ENCODE measurements around the gene POLR1G. TPM values are rescaled to one million over a fixed set of nuclear protein-coding genes. Genes with fewer than 3 reads are reported as not detected.

Gene POLR1G
- total RNA-seq = 10 to 100 TPM; 11.2 to 23.6 TPM

GRCh38 chr19:45406226-45407090 is at the start of gene POLR1G:
POLR1G (plus strand) TSS chr19:45406644; CDS start chr19:45406697, 53 bp downstream.
- Mint-ChIP-seq H3K4me3 (peak within 1 kb of the TSS; percentile 91), H3K36me3 (ENCODE audit: low read depth) (peaks cover 64% of the 10 kb centered on the region), H3K27ac (peak within 1 kb of the TSS; percentile 97), H3K27me3 (peaks cover 18% of the 10 kb centered on the region), H3K4me1 (peaks cover 24% of the 10 kb centered on the region), H3K9me3 (no peaks in the 10 kb centered on the region)
- peak; percentile 81 for ATAC-seq (replicated peaks)

GRCh38 chr19:45356760-45357444 is 49.5 kb upstream of the POLR1G start:
- no peak for ATAC-seq (replicated peaks)
- no peaks in the 10 kb centered on the region for H3K4me1 Mint-ChIP-seq
- no peaks in the 10 kb centered on the region for H3K9me3 Mint-ChIP-seq
- H3K36me3 Mint-ChIP-seq (ENCODE audit: low read depth) = peaks cover 26% of the 10 kb centered on the region
- H3K27ac Mint-ChIP-seq = no peak overlapping the region
- H3K4me3 Mint-ChIP-seq = no peak overlapping the region
- no peaks in the 10 kb centered on the region for H3K27me3 Mint-ChIP-seq

- Mint-ChIP-seq H3K27ac (no peak overlapping the region), H3K4me1 (no peaks in the 10 kb centered on the region), H3K27me3 (no peaks in the 10 kb centered on the region), H3K36me3 (ENCODE audit: low read depth) (peaks cover 31% of the 10 kb centered on the region), H3K4me3 (no peak overlapping the region), H3K9me3 (no peaks in the 10 kb centered on the region)
- no peak for ATAC-seq (replicated peaks)
Measured at GRCh38 chr19:45357445-45357783, 49.0 kb upstream of the POLR1G start.

GRCh38 chr19:45358213-45358792 is 48.1 kb upstream of the POLR1G start:
- no peaks in the 10 kb centered on the region for H3K9me3 Mint-ChIP-seq
- no peak for ATAC-seq (replicated peaks)

GRCh38 chr19:45361608-45362007 is 44.8 kb upstream of the POLR1G start:
- Mint-ChIP-seq H3K27ac (no peak overlapping the region), H3K4me1 (no peaks in the 10 kb centered on the region), H3K27me3 (no peaks in the 10 kb centered on the region), H3K9me3 (no peaks in the 10 kb centered on the region), H3K36me3 (ENCODE audit: low read depth) (peaks cover 31% of the 10 kb centered on the region), H3K4me3 (no peak overlapping the region)
- no peak for ATAC-seq (replicated peaks)

More at GRCh38 chr19:45358213-45358792, 48.1 kb upstream of the POLR1G start:
- H3K27ac Mint-ChIP-seq = peak overlapping the region; percentile 45
- no peaks in the 10 kb centered on the region for H3K4me1 Mint-ChIP-seq
- H3K27me3 Mint-ChIP-seq = no peaks in the 10 kb centered on the region
- H3K36me3 Mint-ChIP-seq (ENCODE audit: low read depth) = peaks cover 31% of the 10 kb centered on the region
- no peak overlapping the region for H3K4me3 Mint-ChIP-seq

GRCh38 chr19:45362291-45362690 is 44.2 kb upstream of the POLR1G start:
- H3K9me3 Mint-ChIP-seq = no peaks in the 10 kb centered on the region
- H3K4me3 Mint-ChIP-seq = no peak overlapping the region
- H3K27ac Mint-ChIP-seq = no peak overlapping the region
- no peaks in the 10 kb centered on the region for H3K27me3 Mint-ChIP-seq
- no peak for ATAC-seq (replicated peaks)
- no peaks in the 10 kb centered on the region for H3K4me1 Mint-ChIP-seq
- peaks cover 31% of the 10 kb centered on the region for H3K36me3 Mint-ChIP-seq (ENCODE audit: low read depth)

- peaks cover 20% of the 10 kb centered on the region for H3K36me3 Mint-ChIP-seq (ENCODE audit: low read depth)
- no peak for ATAC-seq (replicated peaks)
- no peak overlapping the region for H3K27ac Mint-ChIP-seq
- no peaks in the 10 kb centered on the region for H3K27me3 Mint-ChIP-seq
- peaks cover 2% of the 10 kb centered on the region for H3K4me1 Mint-ChIP-seq
- H3K4me3 Mint-ChIP-seq = no peak overlapping the region
- no peaks in the 10 kb centered on the region for H3K9me3 Mint-ChIP-seq
Measured at GRCh38 chr19:45363861-45364459, 42.5 kb upstream of the POLR1G start.

GRCh38 chr19:45364696-45365095 is 41.7 kb upstream of the POLR1G start:
- no peak overlapping the region for H3K4me3 Mint-ChIP-seq
- no peak overlapping the region for H3K27ac Mint-ChIP-seq
- H3K36me3 Mint-ChIP-seq (ENCODE audit: low read depth) = peaks cover 14% of the 10 kb centered on the region
- peaks cover 4% of the 10 kb centered on the region for H3K4me1 Mint-ChIP-seq
- no peak for ATAC-seq (replicated peaks)
- H3K9me3 Mint-ChIP-seq = no peaks in the 10 kb centered on the region
- no peaks in the 10 kb centered on the region for H3K27me3 Mint-ChIP-seq

- Mint-ChIP-seq H3K4me3 (no peak overlapping the region), H3K36me3 (ENCODE audit: low read depth) (no peaks in the 10 kb centered on the region), H3K27ac (peak overlapping the region; percentile 7), H3K9me3 (no peaks in the 10 kb centered on the region), H3K27me3 (no peaks in the 10 kb centered on the region), H3K4me1 (peaks cover 4% of the 10 kb centered on the region)
- no peak for ATAC-seq (replicated peaks)
Measured at GRCh38 chr19:45368127-45368526, 38.3 kb upstream of the POLR1G start.

- H3K27me3 Mint-ChIP-seq = no peaks in the 10 kb centered on the region
- H3K9me3 Mint-ChIP-seq = no peaks in the 10 kb centered on the region
- H3K36me3 Mint-ChIP-seq (ENCODE audit: low read depth) = no peaks in the 10 kb centered on the region
- ATAC-seq (replicated peaks) = no peak
- peaks cover 4% of the 10 kb centered on the region for H3K4me1 Mint-ChIP-seq
- no peak overlapping the region for H3K27ac Mint-ChIP-seq
- H3K4me3 Mint-ChIP-seq = peak overlapping the region; percentile 51
Measured at GRCh38 chr19:45368737-45369340, 37.6 kb upstream of the POLR1G start.

- Mint-ChIP-seq H3K4me3 (peak within 1 kb of the TSS; percentile 84), H3K9me3 (no peaks in the 10 kb centered on the region), H3K27ac (peak within 1 kb of the TSS; percentile 90), H3K27me3 (no peaks in the 10 kb centered on the region), H3K36me3 (ENCODE audit: low read depth) (no peaks in the 10 kb centered on the region), H3K4me1 (peaks cover 4% of the 10 kb centered on the region)
- ATAC-seq (replicated peaks) = peak; percentile 100
Measured at GRCh38 chr19:45370410-45371204, 35.8 kb upstream of the POLR1G start, which contains the start of gene ERCC2. ERCC2 (minus strand) TSS chr19:45370573; CDS start chr19:45370540, 33 bp downstream.

- Mint-ChIP-seq H3K4me3 (peak overlapping the region; percentile 15), H3K36me3 (ENCODE audit: low read depth) (no peaks in the 10 kb centered on the region), H3K9me3 (no peaks in the 10 kb centered on the region), H3K27me3 (no peaks in the 10 kb centered on the region), H3K4me1 (no peaks in the 10 kb centered on the region), H3K27ac (no peak overlapping the region)
- ATAC-seq (replicated peaks) = no peak
Measured at GRCh38 chr19:45376045-45376724, 30.3 kb upstream of the POLR1G start.

- no peak overlapping the region for H3K4me3 Mint-ChIP-seq
- no peak overlapping the region for H3K27ac Mint-ChIP-seq
- peaks cover 7% of the 10 kb centered on the region for H3K27me3 Mint-ChIP-seq
- H3K36me3 Mint-ChIP-seq (ENCODE audit: low read depth) = no peaks in the 10 kb centered on the region
- H3K9me3 Mint-ChIP-seq = no peaks in the 10 kb centered on the region
- H3K4me1 Mint-ChIP-seq = no peaks in the 10 kb centered on the region
- no peak for ATAC-seq (replicated peaks)
Measured at GRCh38 chr19:45380107-45380506, 26.3 kb upstream of the POLR1G start.
